Neuron (in vitro differentiated cells): ENCODE data around the gene NANOS1.

Source experiments
- H2AFZ ChIP-seq: one replicate; pipeline ENCODE4 v1.6.1; 2013; ENCODE audit warnings: low read depth, mild to moderate bottlenecking, inconsistent platforms, low read length, moderate library complexity
- H3K27me3 ChIP-seq: one replicate; pipeline ENCODE4 v1.6.1; 2013; ENCODE audit warnings: low read length; ENCODE audit not compliant: insufficient read depth
- H3K36me3 ChIP-seq: one replicate; pipeline ENCODE4 v1.6.1; 2013; ENCODE audit warnings: low read length; ENCODE audit not compliant: insufficient read depth
- H3K4me1 ChIP-seq: one replicate; pipeline ENCODE4 v1.6.1; 2013; ENCODE audit warnings: low read length; ENCODE audit not compliant: insufficient read depth
- H3K4me3 ChIP-seq: 2 replicates; pipeline ENCODE4 v1.5.1; 2013; ENCODE audit warnings: mild to moderate bottlenecking, low read length, moderate library complexity
- H3K9me3 ChIP-seq: one replicate; pipeline ENCODE4 v1.6.1; 2013; ENCODE audit warnings: low read length

NANOS1 gene

DNA sequence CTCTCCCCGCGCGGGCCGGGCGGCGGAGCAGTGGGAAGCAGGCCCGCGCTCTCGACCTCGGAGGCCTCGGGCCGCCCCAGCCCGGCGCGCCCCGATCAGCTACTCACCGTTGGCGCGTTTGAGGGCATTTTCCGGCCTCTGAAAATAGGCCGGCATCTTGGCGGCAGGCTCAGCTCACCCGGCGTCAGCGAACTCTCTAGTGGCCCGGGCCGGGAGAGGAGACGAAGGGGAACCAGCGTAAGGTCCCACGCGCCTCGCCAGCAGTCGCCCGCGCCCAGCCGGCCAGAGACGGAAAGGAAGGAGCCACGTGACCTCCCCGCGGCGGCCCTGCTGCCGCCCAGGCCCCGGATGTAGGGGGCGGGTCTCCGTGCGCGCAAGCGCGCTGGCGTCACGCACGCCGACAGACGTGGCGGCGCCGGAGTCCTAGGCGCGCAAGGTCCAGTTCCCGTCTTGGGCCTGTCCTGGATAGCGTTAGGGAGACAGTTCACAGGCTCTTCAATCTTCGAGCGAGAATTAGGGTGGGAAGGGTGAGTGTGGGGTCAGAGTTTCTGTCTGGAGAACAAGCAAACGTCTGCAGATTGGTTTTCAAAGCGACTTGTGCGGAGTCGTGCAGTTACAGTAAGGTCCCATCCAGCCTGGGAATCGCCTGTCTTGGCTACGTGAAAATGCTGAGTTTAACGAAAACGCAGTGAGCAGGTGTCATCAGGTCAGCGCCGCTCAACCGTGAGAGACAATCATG, 51.2 kb downstream of the NANOS1 start, which contains the start of gene EIF3A:
Gene EIF3A (minus strand): TSS at position 297 of the 739 bp plus-strand sequence. CDS start 141 bp downstream, at position 156.
- Histone ChIP-seq H3K27me3 (no peaks in the 10 kb centered on the region), H3K4me3 (peak within 1 kb of the TSS; percentile 98), H3K9me3 (peaks cover 2% of the 10 kb centered on the region), H3K36me3 (peaks cover 7% of the 10 kb centered on the region), H3K4me1 (peaks cover 11% of the 10 kb centered on the region), H2AFZ (peak within 1 kb of the TSS; percentile 89)
